Fibroblast of lung (primary cell): Measurements from ENCODE around the gene OS9.

Experiments
- CTCF ChIP-seq, 2 donors: IDR thresholded peaks in 1 of 2; conservative IDR thresholded peaks in 1 of 2; 1 replicate in 1 of 2; 2 replicates in 1 of 2; pipeline ENCODE4 v1.5.1; 2011 to 2012; ENCODE audit warnings: low read length in 2 of 2, control low read depth in 1 of 2, inconsistent platforms in 1 of 2, low read depth in 1 of 2, mild to moderate bottlenecking in 1 of 2
- EZH2 ChIP-seq: IDR thresholded peaks from 2 replicates; pipeline ENCODE4 v1.5.1; 2012; ENCODE audit warnings: low read length, control low read depth, mild to moderate bottlenecking; ENCODE audit errors: missing control alignments

DNA sequence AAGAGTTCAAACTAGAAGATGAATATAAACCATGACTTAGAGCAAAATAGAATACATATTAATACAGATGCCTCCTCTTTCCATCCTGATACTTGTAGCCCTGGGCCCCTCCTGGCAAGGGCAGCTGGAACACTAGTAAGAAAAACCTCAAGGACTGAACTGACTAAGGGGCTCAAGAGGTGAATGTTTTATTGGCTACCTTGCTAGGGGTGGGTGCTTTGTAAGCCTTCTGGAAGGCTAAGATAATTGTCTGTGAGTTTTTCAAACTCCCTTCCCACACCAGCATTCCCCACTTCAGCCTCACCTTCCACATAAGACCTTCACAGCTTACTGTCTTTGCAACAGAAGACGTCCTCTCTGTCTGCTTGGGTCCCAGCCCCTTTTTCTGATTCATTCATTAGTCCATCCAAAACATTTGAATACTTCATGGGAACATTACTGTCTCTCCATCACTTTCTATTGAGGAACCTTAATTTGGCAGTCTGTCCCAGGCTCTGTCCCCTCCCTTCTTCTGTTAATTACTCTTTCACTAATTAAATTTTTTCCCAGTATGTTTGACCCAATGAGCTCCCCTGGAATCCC, 59.9 kb downstream of the OS9 start:
- TF ChIP-seq CTCF (conservative IDR thresholded peaks at IDR 0.05 in 1 of 2, IDR thresholded peaks at IDR 0.05 in 1 of 2; ENCODE audit: low read depth in 1 of 2, low read length in 2 of 2) (no peak), EZH2 (no peak)
